ENCODE data around the gene VPS33A. TPM values are rescaled to one million over a fixed set of nuclear protein-coding genes. Genes with fewer than 3 reads are reported as not detected.
"Not testable (repeated sequence)": the region's sequence is repeated elsewhere in the genome, so short reads cannot be mapped to it uniquely, and the experiment has no call there.

VPS33A gene
- total and polyA plus RNA-seq, 4 donors: 6.4 to 14.9 (median 10.0) TPM

DNA sequence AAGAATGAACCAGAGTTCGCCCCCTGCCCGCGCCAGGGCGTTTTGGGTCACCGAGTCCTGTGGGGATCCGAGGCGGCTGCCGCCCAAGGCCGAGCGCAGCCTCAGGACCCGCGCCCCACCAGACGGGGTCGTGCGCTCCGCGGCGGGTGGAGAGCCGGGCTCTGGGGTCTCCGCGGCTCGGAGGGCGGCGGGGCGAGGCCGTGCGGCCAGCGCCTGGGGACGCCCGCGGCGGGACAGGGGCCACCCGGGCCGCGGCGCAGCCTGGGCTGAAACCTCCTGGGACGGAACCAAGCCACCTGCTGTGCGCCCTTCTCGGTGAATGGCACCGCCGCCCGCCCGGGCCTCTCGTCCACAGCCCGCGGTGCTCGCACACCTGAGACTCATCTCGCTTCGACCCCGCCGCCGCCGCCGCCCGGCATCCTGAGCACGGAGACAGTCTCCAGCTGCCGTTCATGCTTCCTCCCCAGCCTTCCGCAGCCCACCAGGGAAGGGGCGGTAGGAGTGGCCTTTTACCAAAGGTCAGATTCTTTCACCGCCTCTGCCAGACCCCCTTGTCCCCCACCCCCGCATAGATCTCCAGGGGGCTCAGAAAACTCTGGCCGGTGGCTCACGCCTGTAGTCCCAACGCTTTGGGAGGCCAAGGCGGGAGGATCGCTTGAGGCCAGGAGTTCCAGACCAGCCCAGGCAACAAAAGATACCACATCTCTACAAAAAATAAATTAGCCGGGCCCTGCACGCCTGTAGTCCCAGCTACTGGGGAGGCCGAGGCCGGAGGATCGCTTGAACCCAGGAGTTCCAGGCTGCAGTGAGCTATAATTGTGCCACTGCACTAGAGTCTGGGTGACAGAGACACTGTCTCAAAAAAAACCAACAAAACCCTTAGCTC, 61.9 kb downstream of the VPS33A start:
- Histone ChIP-seq H3K9me3 (ENCODE audit: control insufficient read depth in 4 of 4, low read length in 3 of 4) (no peaks in the 10 kb centered on the region), H3K4me3 (ENCODE audit: low read depth in 1 of 3, low read length in 3 of 3) (peak overlapping the region in 1 of 3 donors; percentile 66), H3K4me1 (ENCODE audit: control insufficient read depth in 4 of 4, insufficient read depth in 4 of 4, low read length in 3 of 4) (peaks cover 9 to 20% (median 12%) of the 10 kb centered on the region in 4 donors), H3K27ac (ENCODE audit: low read depth in 1 of 2, low read length in 2 of 2) (no peak overlapping the region), H3K9ac (ENCODE audit: low read depth in 1 of 2, low read length in 2 of 2) (no peak overlapping the region), H3K36me3 (ENCODE audit: control insufficient read depth in 4 of 4, insufficient read depth in 3 of 4, low read depth in 1 of 4, low read length in 3 of 4) (peaks cover 3 to 19% (median 10%) of the 10 kb centered on the region in 4 donors), H3K27me3 (ENCODE audit: control insufficient read depth in 4 of 4, insufficient read depth in 4 of 4, low read length in 3 of 4) (peaks cover 0 to 4% (median 2%) of the 10 kb centered on the region in 4 donors)
- TF ChIP-seq, protein P1, sequence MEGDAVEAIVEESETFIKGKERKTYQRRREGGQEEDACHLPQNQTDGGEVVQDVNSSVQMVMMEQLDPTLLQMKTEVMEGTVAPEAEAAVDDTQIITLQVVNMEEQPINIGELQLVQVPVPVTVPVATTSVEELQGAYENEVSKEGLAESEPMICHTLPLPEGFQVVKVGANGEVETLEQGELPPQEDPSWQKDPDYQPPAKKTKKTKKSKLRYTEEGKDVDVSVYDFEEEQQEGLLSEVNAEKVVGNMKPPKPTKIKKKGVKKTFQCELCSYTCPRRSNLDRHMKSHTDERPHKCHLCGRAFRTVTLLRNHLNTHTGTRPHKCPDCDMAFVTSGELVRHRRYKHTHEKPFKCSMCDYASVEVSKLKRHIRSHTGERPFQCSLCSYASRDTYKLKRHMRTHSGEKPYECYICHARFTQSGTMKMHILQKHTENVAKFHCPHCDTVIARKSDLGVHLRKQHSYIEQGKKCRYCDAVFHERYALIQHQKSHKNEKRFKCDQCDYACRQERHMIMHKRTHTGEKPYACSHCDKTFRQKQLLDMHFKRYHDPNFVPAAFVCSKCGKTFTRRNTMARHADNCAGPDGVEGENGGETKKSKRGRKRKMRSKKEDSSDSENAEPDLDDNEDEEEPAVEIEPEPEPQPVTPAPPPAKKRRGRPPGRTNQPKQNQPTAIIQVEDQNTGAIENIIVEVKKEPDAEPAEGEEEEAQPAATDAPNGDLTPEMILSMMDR (IDR thresholded peaks at IDR 0.05; ENCODE audit: low read depth, low read length, missing input control): no peak
- TF ChIP-seq NR2F2 (IDR thresholded peaks at IDR 0.05) (no peak), FOXA1 (IDR thresholded peaks at IDR 0.05) (no peak), RXRA (IDR thresholded peaks at IDR 0.05) (no peak), GABPA (IDR thresholded peaks at IDR 0.05 in 1 of 2, conservative IDR thresholded peaks at IDR 0.05 in 1 of 2) (no peak)
- TF ChIP-seq, protein P2, sequence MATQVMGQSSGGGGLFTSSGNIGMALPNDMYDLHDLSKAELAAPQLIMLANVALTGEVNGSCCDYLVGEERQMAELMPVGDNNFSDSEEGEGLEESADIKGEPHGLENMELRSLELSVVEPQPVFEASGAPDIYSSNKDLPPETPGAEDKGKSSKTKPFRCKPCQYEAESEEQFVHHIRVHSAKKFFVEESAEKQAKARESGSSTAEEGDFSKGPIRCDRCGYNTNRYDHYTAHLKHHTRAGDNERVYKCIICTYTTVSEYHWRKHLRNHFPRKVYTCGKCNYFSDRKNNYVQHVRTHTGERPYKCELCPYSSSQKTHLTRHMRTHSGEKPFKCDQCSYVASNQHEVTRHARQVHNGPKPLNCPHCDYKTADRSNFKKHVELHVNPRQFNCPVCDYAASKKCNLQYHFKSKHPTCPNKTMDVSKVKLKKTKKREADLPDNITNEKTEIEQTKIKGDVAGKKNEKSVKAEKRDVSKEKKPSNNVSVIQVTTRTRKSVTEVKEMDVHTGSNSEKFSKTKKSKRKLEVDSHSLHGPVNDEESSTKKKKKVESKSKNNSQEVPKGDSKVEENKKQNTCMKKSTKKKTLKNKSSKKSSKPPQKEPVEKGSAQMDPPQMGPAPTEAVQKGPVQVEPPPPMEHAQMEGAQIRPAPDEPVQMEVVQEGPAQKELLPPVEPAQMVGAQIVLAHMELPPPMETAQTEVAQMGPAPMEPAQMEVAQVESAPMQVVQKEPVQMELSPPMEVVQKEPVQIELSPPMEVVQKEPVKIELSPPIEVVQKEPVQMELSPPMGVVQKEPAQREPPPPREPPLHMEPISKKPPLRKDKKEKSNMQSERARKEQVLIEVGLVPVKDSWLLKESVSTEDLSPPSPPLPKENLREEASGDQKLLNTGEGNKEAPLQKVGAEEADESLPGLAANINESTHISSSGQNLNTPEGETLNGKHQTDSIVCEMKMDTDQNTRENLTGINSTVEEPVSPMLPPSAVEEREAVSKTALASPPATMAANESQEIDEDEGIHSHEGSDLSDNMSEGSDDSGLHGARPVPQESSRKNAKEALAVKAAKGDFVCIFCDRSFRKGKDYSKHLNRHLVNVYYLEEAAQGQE (IDR thresholded peaks at IDR 0.05): no peak
- 14% methylated on average over 71 of the region's 71 CpGs for WGBS
- no peak for DNase-seq (ENCODE audit: low spot score)

DNA sequence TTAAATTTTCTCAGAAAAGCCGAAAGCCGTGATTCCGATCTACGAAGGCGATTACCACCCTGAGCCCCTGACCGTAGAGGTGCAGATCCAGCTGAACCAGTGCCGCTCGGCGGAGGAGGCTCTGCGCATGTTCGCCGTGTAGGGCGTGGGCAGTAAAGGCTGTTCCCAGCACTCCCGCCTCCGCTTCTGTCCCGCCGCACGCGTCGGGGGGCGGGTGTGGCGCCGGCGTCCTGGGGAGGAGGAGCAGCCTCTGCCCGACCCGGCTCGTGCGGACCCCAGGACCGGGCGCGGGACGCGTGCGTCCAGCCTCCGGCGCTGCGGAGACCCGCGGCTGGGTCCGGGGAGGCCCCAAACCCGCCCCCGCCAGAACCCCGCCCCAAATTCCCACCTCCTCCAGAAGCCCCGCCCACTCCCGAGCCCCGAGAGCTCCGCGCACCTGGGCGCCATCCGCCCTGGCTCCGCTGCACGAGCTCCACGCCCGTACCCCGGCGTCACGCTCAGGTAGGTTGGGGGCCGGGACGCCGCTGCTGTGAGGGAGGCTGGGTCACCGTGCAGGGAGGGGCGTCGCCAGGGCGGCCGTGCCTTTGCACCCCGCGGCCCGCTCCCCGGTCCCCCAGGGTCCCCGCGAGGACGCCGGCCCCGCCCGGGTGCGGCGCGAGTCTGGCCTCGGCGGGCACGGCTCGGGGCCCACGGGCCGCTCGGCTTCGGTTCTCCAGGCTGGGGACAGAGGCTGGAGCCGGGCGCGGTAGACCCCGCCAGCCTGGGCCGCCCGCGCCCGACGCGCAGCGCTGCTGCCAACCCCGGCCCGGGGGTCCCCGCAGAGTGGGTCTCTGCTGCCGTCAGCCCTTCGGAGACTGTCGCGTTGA, 62.8 kb downstream of the VPS33A start, which contains the start of gene B3GNT4:
B3GNT4 (plus strand) TSS at position 409 of the 866 bp plus-strand sequence. CDS start 910 bp downstream, outside the sequence.
- Histone ChIP-seq H3K36me3 (ENCODE audit: control insufficient read depth in 4 of 4, insufficient read depth in 3 of 4, low read depth in 1 of 4, low read length in 3 of 4) (peaks cover 3 to 16% (median 8%) of the 10 kb centered on the region in 4 donors), H3K9me3 (ENCODE audit: control insufficient read depth in 4 of 4, low read length in 3 of 4) (no peaks in the 10 kb centered on the region), H3K4me3 (ENCODE audit: low read depth in 1 of 3, low read length in 3 of 3) (peak within 1 kb of the TSS in 2 of 3 donors; percentile 52 to 66), H3K4me1 (ENCODE audit: control insufficient read depth in 4 of 4, insufficient read depth in 4 of 4, low read length in 3 of 4) (peaks cover 9 to 20% (median 12%) of the 10 kb centered on the region in 4 donors), H3K27me3 (ENCODE audit: control insufficient read depth in 4 of 4, insufficient read depth in 4 of 4, low read length in 3 of 4) (peaks cover 0 to 4% (median 2%) of the 10 kb centered on the region in 4 donors), H3K9ac (ENCODE audit: low read depth in 1 of 2, low read length in 2 of 2) (no peak within 1 kb of the TSS), H3K27ac (ENCODE audit: low read depth in 1 of 2, low read length in 2 of 2) (no peak within 1 kb of the TSS)
- DNase-seq (ENCODE audit: low spot score): no peak
- TF ChIP-seq EGR1 (IDR thresholded peaks at IDR 0.05; ENCODE audit: low read depth in 2 of 2): peak; percentile 34 to 61
- no peak for TF ChIP-seq RXRA (IDR thresholded peaks at IDR 0.05)
- TF ChIP-seq RAD21 (IDR thresholded peaks at IDR 0.05): no peak
- TF ChIP-seq SP1 (IDR thresholded peaks at IDR 0.05): no peak
- WGBS: 2% methylated on average over 104 of the region's 104 CpGs

DNA sequence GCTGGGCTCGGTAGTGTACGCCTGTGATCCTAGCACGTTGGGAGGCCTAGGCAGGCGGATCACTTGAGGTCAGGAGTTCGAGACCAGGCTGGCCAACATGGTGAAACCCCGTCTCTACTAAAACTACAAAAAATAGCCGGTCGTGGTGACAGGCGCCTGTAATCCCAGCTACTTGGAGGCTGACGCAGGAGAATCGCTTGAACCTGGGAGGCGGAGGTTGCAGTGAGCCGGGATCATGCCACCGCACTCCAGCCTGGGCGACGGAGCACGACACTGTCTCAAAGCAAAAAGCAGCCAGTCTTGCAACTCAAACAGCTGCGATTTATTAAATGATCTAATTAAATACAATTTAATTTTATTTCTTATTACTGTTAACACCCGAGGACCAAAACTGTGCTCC, 63.5 kb downstream of the VPS33A start:
- not testable (repeated sequence) for H3K9me3 ChIP-seq (ENCODE audit: control insufficient read depth in 4 of 4, low read length in 3 of 4); H3K27ac ChIP-seq (ENCODE audit: low read depth in 1 of 2, low read length in 2 of 2); H3K9ac ChIP-seq (ENCODE audit: low read depth in 1 of 2, low read length in 2 of 2); H3K36me3 ChIP-seq (ENCODE audit: control insufficient read depth in 4 of 4, insufficient read depth in 3 of 4, low read depth in 1 of 4, low read length in 3 of 4); H3K27me3 ChIP-seq (ENCODE audit: control insufficient read depth in 4 of 4, insufficient read depth in 4 of 4, low read length in 3 of 4); DNase-seq (ENCODE audit: low spot score)
- H3K4me1 ChIP-seq (ENCODE audit: control insufficient read depth in 4 of 4, insufficient read depth in 4 of 4, low read length in 3 of 4): peaks cover 9 to 20% (median 12%) of the 10 kb centered on the region in 4 donors
- peak overlapping the region in 2 of 3 donors; percentile 52 to 66 for H3K4me3 ChIP-seq (ENCODE audit: low read depth in 1 of 3, low read length in 3 of 3)
- 68% methylated on average over 19 of the region's 19 CpGs for WGBS
